Panc1 (cell line): ENCODE results near the gene PDGFD.

Source experiments
- POLR2AphosphoS5 ChIP-seq: IDR thresholded peaks from 2 replicates; pipeline ENCODE4 v1.6.1; 2012; ENCODE audit warnings: mild to moderate bottlenecking, low read depth, low read length, moderate library complexity
- TF ChIP-seq, protein P1 (sequence below): fragments of 450-650 bp; IDR thresholded peaks from 2 replicates; pipeline ENCODE4 v1.5.1; 2017; ENCODE audit warnings: mild to moderate bottlenecking

DNA sequence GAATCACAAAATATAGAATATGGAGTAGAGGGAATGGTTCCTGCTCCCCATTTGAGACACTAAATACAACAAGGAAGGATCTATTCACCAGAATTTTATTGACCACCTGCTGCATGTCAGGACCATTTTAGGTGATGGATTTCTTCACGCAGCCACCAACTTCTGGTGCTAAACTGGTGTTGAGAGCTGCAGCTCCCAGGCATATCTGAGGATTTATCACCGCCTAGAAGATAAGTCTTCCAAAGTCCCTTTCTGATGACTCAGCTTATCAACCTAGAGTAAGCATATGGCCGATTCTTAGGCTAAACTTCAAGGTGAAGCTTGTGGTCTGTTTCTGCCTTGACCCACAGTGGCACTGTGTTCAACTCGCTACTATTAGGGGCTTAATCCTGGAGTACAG lies 120.8 kb downstream of the PDGFD start:
- TF ChIP-seq, protein P1, sequence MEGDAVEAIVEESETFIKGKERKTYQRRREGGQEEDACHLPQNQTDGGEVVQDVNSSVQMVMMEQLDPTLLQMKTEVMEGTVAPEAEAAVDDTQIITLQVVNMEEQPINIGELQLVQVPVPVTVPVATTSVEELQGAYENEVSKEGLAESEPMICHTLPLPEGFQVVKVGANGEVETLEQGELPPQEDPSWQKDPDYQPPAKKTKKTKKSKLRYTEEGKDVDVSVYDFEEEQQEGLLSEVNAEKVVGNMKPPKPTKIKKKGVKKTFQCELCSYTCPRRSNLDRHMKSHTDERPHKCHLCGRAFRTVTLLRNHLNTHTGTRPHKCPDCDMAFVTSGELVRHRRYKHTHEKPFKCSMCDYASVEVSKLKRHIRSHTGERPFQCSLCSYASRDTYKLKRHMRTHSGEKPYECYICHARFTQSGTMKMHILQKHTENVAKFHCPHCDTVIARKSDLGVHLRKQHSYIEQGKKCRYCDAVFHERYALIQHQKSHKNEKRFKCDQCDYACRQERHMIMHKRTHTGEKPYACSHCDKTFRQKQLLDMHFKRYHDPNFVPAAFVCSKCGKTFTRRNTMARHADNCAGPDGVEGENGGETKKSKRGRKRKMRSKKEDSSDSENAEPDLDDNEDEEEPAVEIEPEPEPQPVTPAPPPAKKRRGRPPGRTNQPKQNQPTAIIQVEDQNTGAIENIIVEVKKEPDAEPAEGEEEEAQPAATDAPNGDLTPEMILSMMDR: no peak
- no peak for TF ChIP-seq POLR2AphosphoS5
